ENCODE measurements around the gene HELQ. TPM values are rescaled to one million over a fixed set of nuclear protein-coding genes. Genes with fewer than 3 reads are reported as not detected.

Gene HELQ
- polyA plus RNA-seq, 1 donor from 2014 or later, result 18.0 TPM

DNA sequence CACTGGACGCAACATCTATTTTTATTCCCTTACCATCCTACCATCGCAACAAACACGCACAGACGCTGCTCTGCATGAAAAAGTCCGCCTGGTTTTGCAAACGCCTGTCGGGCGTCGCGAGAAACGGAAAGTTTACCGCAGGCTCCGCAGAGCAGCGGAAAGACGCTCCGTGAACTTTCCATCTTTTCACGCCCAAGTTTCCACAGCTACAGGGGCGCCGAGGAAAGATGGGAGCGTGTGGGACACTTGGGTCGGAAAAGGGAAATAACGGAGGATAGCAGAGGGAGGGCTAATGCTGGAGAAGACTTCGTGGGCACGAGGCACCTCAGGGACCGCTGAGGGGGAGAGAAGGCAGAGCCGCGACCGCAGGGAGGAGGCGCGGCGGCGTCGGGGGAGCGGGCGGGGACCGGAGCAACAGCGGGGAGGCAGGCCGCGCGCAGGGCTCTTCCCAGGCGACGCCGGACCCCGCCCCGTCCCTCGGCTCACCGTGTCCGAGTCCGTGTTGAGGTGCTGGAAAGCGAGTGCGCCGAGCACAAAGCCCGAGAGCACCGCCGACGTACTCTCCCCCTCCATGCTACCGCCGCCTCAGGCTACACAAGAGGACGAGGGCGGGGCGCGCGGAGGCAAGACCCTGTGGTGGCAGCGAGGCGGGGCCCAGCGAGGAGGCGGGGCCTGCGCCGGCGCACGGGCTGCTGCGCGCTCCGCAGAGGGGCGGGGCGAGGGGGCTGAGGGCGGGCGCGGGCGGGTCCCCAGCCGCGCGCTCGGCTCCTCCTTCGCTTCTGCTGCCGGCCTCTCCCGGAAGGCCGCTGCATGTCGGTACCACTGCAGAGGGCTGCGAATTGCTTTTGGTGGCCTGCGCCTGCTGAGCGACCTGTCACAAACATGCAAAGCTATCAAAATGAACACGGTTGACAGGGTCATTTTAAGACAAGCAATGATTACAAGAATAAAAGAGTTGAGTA lies 29.2 kb upstream of the HELQ start, which contains the start of gene ABRAXAS1:
Gene ABRAXAS1 (minus strand): TSS at position 601 of the 962 bp plus-strand sequence. CDS start 28 bp downstream, at position 573.
- Histone ChIP-seq H3K79me2 (replicated peaks; ENCODE audit: insufficient read depth, low read length) (no peaks in the 10 kb centered on the region), H2AFZ (ENCODE audit: low read depth, low read length) (peak within 1 kb of the TSS; percentile 80), H3K4me3 (ENCODE audit: low read length) (peak within 1 kb of the TSS; percentile 92), H4K20me1 (ENCODE audit: insufficient read depth) (no peaks in the 10 kb centered on the region), H3K27ac (ENCODE audit: low read length) (no peak within 1 kb of the TSS), H3K36me3 (ENCODE audit: insufficient read depth, low read length) (no peaks in the 10 kb centered on the region), H3K9me2 (ENCODE audit: insufficient read depth, low read length) (no peaks in the 10 kb centered on the region), H3K9me3 (ENCODE audit: low read length) (no peaks in the 10 kb centered on the region), H3K4me2 (ENCODE audit: low read length) (peak within 1 kb of the TSS; percentile 69), H3K27me3 (ENCODE audit: insufficient read depth, low read depth, low read length) (no peaks in the 10 kb centered on the region), H3K9ac (ENCODE audit: low read length) (peak within 1 kb of the TSS; percentile 63), H3F3A (ENCODE audit: insufficient read depth, low read length, poor library complexity, severe bottlenecking) (no peaks in the 10 kb centered on the region)
- TF ChIP-seq RAD21 (conservative IDR thresholded peaks at IDR 0.05), result no peak
- no peak for TF ChIP-seq EZH2 (IDR thresholded peaks at IDR 0.05; ENCODE audit: borderline replicate concordance, insufficient read depth, low read length, poor library complexity, severe bottlenecking)
- TF ChIP-seq, protein P1, sequence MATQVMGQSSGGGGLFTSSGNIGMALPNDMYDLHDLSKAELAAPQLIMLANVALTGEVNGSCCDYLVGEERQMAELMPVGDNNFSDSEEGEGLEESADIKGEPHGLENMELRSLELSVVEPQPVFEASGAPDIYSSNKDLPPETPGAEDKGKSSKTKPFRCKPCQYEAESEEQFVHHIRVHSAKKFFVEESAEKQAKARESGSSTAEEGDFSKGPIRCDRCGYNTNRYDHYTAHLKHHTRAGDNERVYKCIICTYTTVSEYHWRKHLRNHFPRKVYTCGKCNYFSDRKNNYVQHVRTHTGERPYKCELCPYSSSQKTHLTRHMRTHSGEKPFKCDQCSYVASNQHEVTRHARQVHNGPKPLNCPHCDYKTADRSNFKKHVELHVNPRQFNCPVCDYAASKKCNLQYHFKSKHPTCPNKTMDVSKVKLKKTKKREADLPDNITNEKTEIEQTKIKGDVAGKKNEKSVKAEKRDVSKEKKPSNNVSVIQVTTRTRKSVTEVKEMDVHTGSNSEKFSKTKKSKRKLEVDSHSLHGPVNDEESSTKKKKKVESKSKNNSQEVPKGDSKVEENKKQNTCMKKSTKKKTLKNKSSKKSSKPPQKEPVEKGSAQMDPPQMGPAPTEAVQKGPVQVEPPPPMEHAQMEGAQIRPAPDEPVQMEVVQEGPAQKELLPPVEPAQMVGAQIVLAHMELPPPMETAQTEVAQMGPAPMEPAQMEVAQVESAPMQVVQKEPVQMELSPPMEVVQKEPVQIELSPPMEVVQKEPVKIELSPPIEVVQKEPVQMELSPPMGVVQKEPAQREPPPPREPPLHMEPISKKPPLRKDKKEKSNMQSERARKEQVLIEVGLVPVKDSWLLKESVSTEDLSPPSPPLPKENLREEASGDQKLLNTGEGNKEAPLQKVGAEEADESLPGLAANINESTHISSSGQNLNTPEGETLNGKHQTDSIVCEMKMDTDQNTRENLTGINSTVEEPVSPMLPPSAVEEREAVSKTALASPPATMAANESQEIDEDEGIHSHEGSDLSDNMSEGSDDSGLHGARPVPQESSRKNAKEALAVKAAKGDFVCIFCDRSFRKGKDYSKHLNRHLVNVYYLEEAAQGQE (IDR thresholded peaks at IDR 0.05; ENCODE audit: borderline replicate concordance), result peak; percentile 41
- TF ChIP-seq SMC3 (conservative IDR thresholded peaks at IDR 0.05; ENCODE audit: poor library complexity), result no peak
- no peak for TF ChIP-seq EP300 (conservative IDR thresholded peaks at IDR 0.05; ENCODE audit: poor library complexity, severe bottlenecking)
- TF ChIP-seq TAF1 (IDR thresholded peaks at IDR 0.05; ENCODE audit: low read depth), result no peak
- TF ChIP-seq, protein P2, sequence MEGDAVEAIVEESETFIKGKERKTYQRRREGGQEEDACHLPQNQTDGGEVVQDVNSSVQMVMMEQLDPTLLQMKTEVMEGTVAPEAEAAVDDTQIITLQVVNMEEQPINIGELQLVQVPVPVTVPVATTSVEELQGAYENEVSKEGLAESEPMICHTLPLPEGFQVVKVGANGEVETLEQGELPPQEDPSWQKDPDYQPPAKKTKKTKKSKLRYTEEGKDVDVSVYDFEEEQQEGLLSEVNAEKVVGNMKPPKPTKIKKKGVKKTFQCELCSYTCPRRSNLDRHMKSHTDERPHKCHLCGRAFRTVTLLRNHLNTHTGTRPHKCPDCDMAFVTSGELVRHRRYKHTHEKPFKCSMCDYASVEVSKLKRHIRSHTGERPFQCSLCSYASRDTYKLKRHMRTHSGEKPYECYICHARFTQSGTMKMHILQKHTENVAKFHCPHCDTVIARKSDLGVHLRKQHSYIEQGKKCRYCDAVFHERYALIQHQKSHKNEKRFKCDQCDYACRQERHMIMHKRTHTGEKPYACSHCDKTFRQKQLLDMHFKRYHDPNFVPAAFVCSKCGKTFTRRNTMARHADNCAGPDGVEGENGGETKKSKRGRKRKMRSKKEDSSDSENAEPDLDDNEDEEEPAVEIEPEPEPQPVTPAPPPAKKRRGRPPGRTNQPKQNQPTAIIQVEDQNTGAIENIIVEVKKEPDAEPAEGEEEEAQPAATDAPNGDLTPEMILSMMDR (IDR thresholded peaks at IDR 0.05; ENCODE audit: poor library complexity, severe bottlenecking), result peak; percentile 9
- peak; percentile 79 for TF ChIP-seq MXI1 (conservative IDR thresholded peaks at IDR 0.05; ENCODE audit: poor library complexity, severe bottlenecking)
- peak; percentile 42 for TF ChIP-seq POLR2AphosphoS5 (IDR thresholded peaks at IDR 0.05)

DNA sequence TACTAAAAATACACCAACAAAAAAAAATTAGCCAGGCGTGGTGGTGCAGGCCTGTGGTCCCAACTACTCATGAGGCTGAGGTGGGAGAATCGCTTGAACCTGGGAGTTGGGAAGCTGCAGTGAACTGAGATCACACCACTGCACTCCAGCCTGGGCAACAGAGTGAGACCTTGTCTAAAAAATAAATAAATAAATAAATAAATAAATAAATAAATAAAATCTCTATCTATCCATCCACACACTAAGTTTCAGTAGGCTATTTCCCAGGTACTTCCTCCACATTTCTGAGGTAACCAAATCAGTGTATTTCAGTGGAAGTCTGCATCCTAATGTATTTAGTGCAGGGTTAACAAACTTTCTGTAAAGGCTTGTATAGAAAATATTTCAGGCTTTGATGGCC lies 18.3 kb upstream of the HELQ start:
- Histone ChIP-seq H3K27ac (ENCODE audit: low read length) (no peak overlapping the region), H4K20me1 (ENCODE audit: insufficient read depth) (no peaks in the 10 kb centered on the region), H3K36me3 (ENCODE audit: insufficient read depth, low read length) (no peaks in the 10 kb centered on the region), H3K9me3 (ENCODE audit: low read length) (no peaks in the 10 kb centered on the region), H3K9me2 (ENCODE audit: insufficient read depth, low read length) (no peaks in the 10 kb centered on the region), H3K9ac (ENCODE audit: low read length) (no peak overlapping the region), H3K4me2 (ENCODE audit: low read length) (no peak overlapping the region), H3K27me3 (ENCODE audit: insufficient read depth, low read depth, low read length) (no peaks in the 10 kb centered on the region), H3K79me2 (replicated peaks; ENCODE audit: insufficient read depth, low read length) (no peaks in the 10 kb centered on the region), H3F3A (ENCODE audit: insufficient read depth, low read length, poor library complexity, severe bottlenecking) (no peaks in the 10 kb centered on the region), H2AFZ (ENCODE audit: low read depth, low read length) (no peak overlapping the region), H3K4me3 (ENCODE audit: low read length) (no peak overlapping the region)
- TF ChIP-seq SMC3 (conservative IDR thresholded peaks at IDR 0.05; ENCODE audit: poor library complexity) (no peak), EP300 (conservative IDR thresholded peaks at IDR 0.05; ENCODE audit: poor library complexity, severe bottlenecking) (no peak), EZH2 (IDR thresholded peaks at IDR 0.05; ENCODE audit: borderline replicate concordance, insufficient read depth, low read length, poor library complexity, severe bottlenecking) (no peak), RAD21 (conservative IDR thresholded peaks at IDR 0.05) (no peak), POLR2AphosphoS5 (IDR thresholded peaks at IDR 0.05) (no peak), TAF1 (IDR thresholded peaks at IDR 0.05; ENCODE audit: low read depth) (no peak), MXI1 (conservative IDR thresholded peaks at IDR 0.05; ENCODE audit: poor library complexity, severe bottlenecking) (no peak)
- TF ChIP-seq, protein P2 (IDR thresholded peaks at IDR 0.05; ENCODE audit: poor library complexity, severe bottlenecking), result no peak
- TF ChIP-seq, protein P1 (IDR thresholded peaks at IDR 0.05; ENCODE audit: borderline replicate concordance), result no peak
